B cell (primary cell): ENCODE data around the gene UGT3A1. TPM values are rescaled to one million over a fixed set of nuclear protein-coding genes. Genes with fewer than 3 reads are reported as not detected.

Experiments used
- ATAC-seq: fragments of 200-7000 bp; cut with Tn5 transposase; one replicate; pipeline ENCODE4 v1.10.0; 2021; ENCODE audit warnings: low read depth, mild to moderate bottlenecking, moderate number of reproducible peaks, moderate library complexity
- CTCF ChIA-PET: fragments of 350-600 bp; sonication (Branson Sonifier 250); formaldehyde crosslinking; loops from one replicate; lab custom pipeline; 2021; ENCODE audit warnings: antibody characterized with exemption, inconsistent platforms; lab: Charles Lee
- POLR2A ChIA-PET: fragments of 350-600 bp; sonication (Branson Sonifier 250); formaldehyde crosslinking; loops from one replicate; lab custom pipeline; 2021; ENCODE audit warnings: antibody characterized with exemption; lab: Charles Lee
- DNase-seq: peaks from one replicate; pipeline ENCODE4 v3.0.0; 2013
- H2AFZ ChIP-seq: 2 replicates; pipeline ENCODE4 v1.6.1; 2012; ENCODE audit warnings: mild to moderate bottlenecking, low read depth, low read length; ENCODE audit not compliant: insufficient read depth, poor library complexity, severe bottlenecking
- H3K27ac ChIP-seq, 2 donors: 1 replicate in 1 of 2; 2 replicates in 1 of 2; pipeline ENCODE4 v1.5.1; 2012 to 2013; ENCODE audit warnings: low read length in 2 of 2, mild to moderate bottlenecking in 2 of 2, moderate library complexity in 1 of 2
- H3K27me3 ChIP-seq, 4 experiments: fragments of 200-600 bp in 1 of 4; sonication (generic) in 1 of 4; replicated peaks in 1 of 4; 1 replicate in 2 of 4; 2 replicates in 2 of 4; pipeline versions ENCODE4 v1.6.1 to v1.7.0; 2013 to 2016; ENCODE audit warnings: low read length in 3 of 4, mild to moderate bottlenecking in 2 of 4, mixed read lengths in 1 of 4, moderate library complexity in 1 of 4; ENCODE audit not compliant: insufficient read depth in 4 of 4, control insufficient read depth in 3 of 4; ENCODE audit errors: control extremely low read depth in 1 of 4
- H3K36me3 ChIP-seq, 2 experiments: replicated peaks in 1 of 2; 1 replicate in 1 of 2; 2 replicates in 1 of 2; pipeline versions ENCODE4 v1.6.1 to v1.7.1; 2013; ENCODE audit warnings: low read length in 1 of 2; ENCODE audit not compliant: insufficient read depth in 2 of 2, control insufficient read depth in 1 of 2; ENCODE audit errors: control extremely low read depth in 1 of 2, extremely low read depth in 1 of 2
- H3K4me1 ChIP-seq, 2 donors: fragments of 200-600 bp in 1 of 2; sonication (generic) in 1 of 2; 1 replicate in 1 of 2; 2 replicates in 1 of 2; pipeline versions ENCODE4 v1.5.1 to v1.6.1; 2013 to 2017; ENCODE audit warnings: low read length in 2 of 2; ENCODE audit not compliant: control insufficient read depth in 2 of 2, insufficient read depth in 2 of 2
- H3K4me2 ChIP-seq: replicated peaks from 2 replicates; pipeline ENCODE3; 2012; ENCODE audit warnings: mild to moderate bottlenecking, low read depth, low read length; ENCODE audit not compliant: poor library complexity, severe bottlenecking
- H3K4me3 ChIP-seq, 5 experiments: fragments of 200-600 bp in 1 of 5; sonication (generic) in 1 of 5; 1 replicate in 3 of 5; 2 replicates in 2 of 5; pipeline versions ENCODE4 v1.5.1 to v1.7.0; 2011 to 2016; ENCODE audit warnings: low read length in 4 of 5, mild to moderate bottlenecking in 4 of 5, low read depth in 2 of 5, control low read depth in 1 of 5, moderate library complexity in 1 of 5; ENCODE audit not compliant: insufficient read depth in 1 of 5; ENCODE audit errors: control extremely low read depth in 1 of 5, extremely low read depth in 1 of 5
- H3K79me2 ChIP-seq: fragments of 200-600 bp; sonication (generic); one replicate; pipeline ENCODE4 v1.6.0; 2016; ENCODE audit warnings: low read length; ENCODE audit not compliant: control insufficient read depth, insufficient read depth
- H3K9ac ChIP-seq: fragments of 200-600 bp; sonication (generic); 2 replicates; pipeline ENCODE4 v1.6.1; 2017; ENCODE audit warnings: mild to moderate bottlenecking, low read length, moderate library complexity
- H3K9me3 ChIP-seq, 3 donors: one replicate each; pipeline versions ENCODE4 v1.6.1 to v1.7.1; 2013; ENCODE audit warnings: low read length in 2 of 3; ENCODE audit not compliant: control insufficient read depth in 2 of 3, insufficient read depth in 1 of 3; ENCODE audit errors: control extremely low read depth in 1 of 3
- H4K20me1 ChIP-seq: 2 replicates; pipeline ENCODE4 v1.6.0; 2012; ENCODE audit warnings: mild to moderate bottlenecking, low read length; ENCODE audit not compliant: insufficient read depth, control insufficient read depth, poor library complexity, severe bottlenecking
- H3K27ac Mint-ChIP-seq: one replicate; pipeline ENCODE4 v1.8.0; 2021; ENCODE audit warnings: mixed read lengths
- H3K27me3 Mint-ChIP-seq: one replicate; pipeline ENCODE4 v1.8.0; 2021; ENCODE audit warnings: mixed read lengths
- H3K4me1 Mint-ChIP-seq: one replicate; pipeline ENCODE4 v1.8.0; 2021; ENCODE audit warnings: mixed read lengths
- H3K4me3 Mint-ChIP-seq: one replicate; pipeline ENCODE4 v1.8.0; 2021; ENCODE audit warnings: mixed read lengths
- H3K9me3 Mint-ChIP-seq: one replicate; pipeline ENCODE4 v1.8.0; 2022; ENCODE audit warnings: mixed read lengths; ENCODE audit not compliant: insufficient read depth
- EZH2 ChIP-seq: IDR thresholded peaks from 2 replicates; pipeline ENCODE4 v1.6.1; 2012; ENCODE audit warnings: borderline replicate concordance, low read depth, mild to moderate bottlenecking, moderate library complexity, low read length; ENCODE audit not compliant: insufficient read depth, poor library complexity, severe bottlenecking
- WGBS: methylation state at CpG from one replicate; pipeline ENCODE4 v1.1.5; 2013; ENCODE audit warnings: missing lambda C conversion rate; ENCODE audit not compliant: insufficient coverage; 5-methylcytosine and 5-hydroxymethylcytosine counted together
- intact Hi-C: fragments of 100-400 bp; cut with micrococcal nuclease; formaldehyde crosslinking; loops from one replicate; pipeline ENCODE4 v1.10.0; 2022
- polyA plus RNA-seq: library from polyadenylated mRNA; depleted of rRNA; stranded (reverse); fragments of >200 nt; gene quantifications from 2 replicates; pipeline ENCODE4 v1.2.3, GENCODE V29; 2012
- total RNA-seq, 2 donors: library from RNA; stranded (reverse); fragments of 120-200 nt in 1 of 2; gene quantifications; 1 replicate in 1 of 2; 2 replicates in 1 of 2; pipeline versions ENCODE4 v1.2.3 to v1.2.4, GENCODE V29; 2013 to 2022
- TF ChIP-seq, protein P1 (sequence below): fragments of 200-600 bp; IDR thresholded peaks from one replicate; pipeline ENCODE4 v1.8.0; 2022; ENCODE audit warnings: antibody characterized with exemption, mild to moderate bottlenecking

UGT3A1 gene
- total and polyA plus RNA-seq, 2 donors (not counting 1 experiment from before 2014, with no cell fraction given) = not detected

DNA sequence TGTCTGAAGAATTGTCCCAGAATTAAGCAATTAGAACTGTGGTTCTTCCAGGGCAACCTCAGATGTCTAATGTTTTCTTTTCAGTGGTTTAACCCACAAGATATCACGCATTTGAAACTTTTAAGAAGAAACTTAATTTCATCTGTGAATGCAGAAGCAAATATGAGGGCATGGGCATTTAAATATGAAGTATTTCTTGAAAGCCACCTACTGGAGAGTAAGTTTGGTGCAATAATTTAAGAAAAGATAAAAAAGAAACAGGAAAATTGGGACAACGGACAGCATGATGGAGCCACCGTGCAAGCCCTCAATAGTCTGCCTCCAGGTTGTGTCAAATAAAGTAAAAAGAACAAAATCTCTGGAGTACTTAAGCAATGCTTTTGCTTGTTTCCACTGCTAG, 51.6 kb downstream of the UGT3A1 start:
- intact Hi-C loops = no loop called here
- no peaks in the 10 kb centered on the region for H4K20me1 ChIP-seq

DNA sequence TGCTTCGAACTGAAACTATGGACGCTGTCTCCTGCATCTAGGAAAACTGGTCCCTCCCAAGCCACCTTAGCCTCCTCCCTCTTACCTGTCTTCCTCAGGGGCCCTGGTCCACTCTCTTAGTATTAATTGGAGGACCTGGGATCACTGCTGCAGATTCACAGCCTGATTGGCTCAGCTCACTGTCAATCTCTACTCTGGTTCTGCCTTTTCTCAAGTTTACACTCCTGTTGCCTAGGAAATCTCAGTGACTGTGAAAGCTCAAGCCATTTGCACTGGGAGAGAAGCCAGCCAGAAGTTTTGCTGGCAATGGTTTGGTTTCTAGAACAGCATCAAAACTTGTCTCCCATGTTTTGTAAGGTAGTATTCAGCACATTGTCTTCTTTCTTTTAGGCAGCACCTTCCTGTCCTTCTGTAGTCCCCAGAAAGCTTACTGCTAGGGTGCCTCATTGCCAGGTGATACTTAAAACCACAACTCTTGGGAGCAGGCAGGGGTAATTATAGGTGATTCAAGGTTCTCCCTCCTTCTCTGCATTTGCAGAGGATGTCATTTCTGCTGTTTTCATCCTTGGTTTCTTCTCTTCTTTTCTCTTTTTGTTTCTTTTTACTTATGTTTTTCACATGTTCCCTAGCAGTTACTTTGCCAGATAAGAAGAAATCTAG, 52.5 kb downstream of the UGT3A1 start, which contains the start of gene CAPSL:
Gene CAPSL (minus strand): TSS at position 55 of the 660 bp plus-strand sequence. CDS start 17,502 bp downstream, outside the sequence.
- POLR2A ChIA-PET = no interaction called here
- Mint-ChIP-seq H3K9me3 (no peaks in the 10 kb centered on the region), H3K27ac (no peak within 1 kb of the TSS), H3K4me1 (no peaks in the 10 kb centered on the region), H3K4me3 (no peak within 1 kb of the TSS), H3K27me3 (no peaks in the 10 kb centered on the region)
- no peaks in the 10 kb centered on the region for H3K36me3 ChIP-seq
- no peaks in the 10 kb centered on the region for H4K20me1 ChIP-seq
- no peaks in the 10 kb centered on the region for H3K79me2 ChIP-seq
- CTCF ChIA-PET = no interaction called here
- no peak within 1 kb of the TSS for H3K9ac ChIP-seq
- no peak within 1 kb of the TSS for H3K27ac ChIP-seq
- no peaks in the 10 kb centered on the region for H3K27me3 ChIP-seq
- no peaks in the 10 kb centered on the region for H3K4me1 ChIP-seq
- no peak within 1 kb of the TSS for H3K4me3 ChIP-seq
- whole genome bisulfite sequencing = 70% methylated on average over 2 of the region's 2 CpGs
- ATAC-seq (no peak), DNase-seq (no peak)
- no peak for TF ChIP-seq EZH2
- TF ChIP-seq, protein P1, sequence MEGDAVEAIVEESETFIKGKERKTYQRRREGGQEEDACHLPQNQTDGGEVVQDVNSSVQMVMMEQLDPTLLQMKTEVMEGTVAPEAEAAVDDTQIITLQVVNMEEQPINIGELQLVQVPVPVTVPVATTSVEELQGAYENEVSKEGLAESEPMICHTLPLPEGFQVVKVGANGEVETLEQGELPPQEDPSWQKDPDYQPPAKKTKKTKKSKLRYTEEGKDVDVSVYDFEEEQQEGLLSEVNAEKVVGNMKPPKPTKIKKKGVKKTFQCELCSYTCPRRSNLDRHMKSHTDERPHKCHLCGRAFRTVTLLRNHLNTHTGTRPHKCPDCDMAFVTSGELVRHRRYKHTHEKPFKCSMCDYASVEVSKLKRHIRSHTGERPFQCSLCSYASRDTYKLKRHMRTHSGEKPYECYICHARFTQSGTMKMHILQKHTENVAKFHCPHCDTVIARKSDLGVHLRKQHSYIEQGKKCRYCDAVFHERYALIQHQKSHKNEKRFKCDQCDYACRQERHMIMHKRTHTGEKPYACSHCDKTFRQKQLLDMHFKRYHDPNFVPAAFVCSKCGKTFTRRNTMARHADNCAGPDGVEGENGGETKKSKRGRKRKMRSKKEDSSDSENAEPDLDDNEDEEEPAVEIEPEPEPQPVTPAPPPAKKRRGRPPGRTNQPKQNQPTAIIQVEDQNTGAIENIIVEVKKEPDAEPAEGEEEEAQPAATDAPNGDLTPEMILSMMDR = no peak
- intact Hi-C loops = no loop called here
- H3K9me3 ChIP-seq = no peaks in the 10 kb centered on the region
- H2AFZ ChIP-seq = no peak within 1 kb of the TSS
- no peak within 1 kb of the TSS for H3K4me2 ChIP-seq

More for the DNA sequence above, 51.6 kb downstream of the UGT3A1 start:
- WGBS = 84% methylated on average over 2 of the region's 3 CpGs
- ChIA-PET CTCF (no interaction called here), POLR2A (no interaction called here)
- Histone ChIP-seq H3K27me3 (no peaks in the 10 kb centered on the region), H3K4me1 (no peaks in the 10 kb centered on the region), H3K4me3 (no peak overlapping the region), H3K9ac (no peak overlapping the region), H3K36me3 (no peaks in the 10 kb centered on the region), H3K79me2 (no peaks in the 10 kb centered on the region), H3K4me2 (no peak overlapping the region), H3K9me3 (no peaks in the 10 kb centered on the region), H2AFZ (no peak overlapping the region), H3K27ac (no peak overlapping the region)
- Mint-ChIP-seq H3K27ac (no peak overlapping the region), H3K4me3 (no peak overlapping the region), H3K9me3 (no peaks in the 10 kb centered on the region), H3K27me3 (no peaks in the 10 kb centered on the region), H3K4me1 (no peaks in the 10 kb centered on the region)
- no peak for DNase-seq
- ATAC-seq = no peak
- TF ChIP-seq, protein P1 = no peak
- no peak for TF ChIP-seq EZH2
